ENCODE data around the gene ANKRD27.
"Not testable (repeated sequence)": the region's sequence is repeated elsewhere in the genome, so short reads cannot be mapped to it uniquely, and the experiment has no call there.

The ANKRD27 gene

DNA sequence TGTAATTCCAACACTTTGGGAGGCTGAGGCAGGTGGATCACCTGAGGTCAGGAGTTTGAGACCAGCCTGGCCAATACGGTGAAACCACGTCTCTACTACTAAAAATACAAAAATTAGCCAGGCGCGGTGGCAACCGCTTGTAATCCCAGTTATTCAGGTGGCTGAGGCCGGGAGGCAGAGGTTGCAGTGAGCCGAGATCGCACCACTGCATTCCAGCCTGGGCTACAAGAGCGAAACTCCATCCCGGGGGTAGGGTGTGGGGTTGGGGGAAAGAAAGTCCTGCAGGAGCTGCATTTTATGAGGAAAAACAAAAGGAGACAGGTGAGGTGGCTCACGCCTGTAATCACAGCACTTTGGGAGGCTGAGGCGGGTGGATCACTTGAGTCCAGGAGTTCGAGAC is 22.6 kb downstream of the ANKRD27 start:
- not testable (repeated sequence) for DNase-seq

DNA sequence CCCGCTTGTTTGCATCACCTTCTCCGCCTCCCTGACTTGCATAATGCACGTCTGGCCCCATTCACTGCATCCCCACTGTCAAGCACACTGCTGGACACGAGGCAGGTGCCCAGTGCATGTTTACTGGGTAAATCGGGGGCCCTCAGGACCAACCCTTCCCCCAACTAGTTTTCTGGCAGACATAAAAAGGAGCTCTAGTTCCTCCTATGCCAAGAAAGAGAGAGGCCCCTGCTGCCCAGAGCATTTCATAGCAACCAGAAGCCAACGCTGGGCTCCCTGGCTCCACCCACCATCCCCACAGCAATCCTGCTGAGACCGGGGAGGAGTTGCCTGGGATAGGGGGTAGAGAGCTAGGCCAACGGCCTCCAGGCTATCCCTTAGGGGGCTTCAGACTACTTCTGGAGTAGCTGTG is 23.2 kb downstream of the ANKRD27 start:
- no peak for DNase-seq

DNA sequence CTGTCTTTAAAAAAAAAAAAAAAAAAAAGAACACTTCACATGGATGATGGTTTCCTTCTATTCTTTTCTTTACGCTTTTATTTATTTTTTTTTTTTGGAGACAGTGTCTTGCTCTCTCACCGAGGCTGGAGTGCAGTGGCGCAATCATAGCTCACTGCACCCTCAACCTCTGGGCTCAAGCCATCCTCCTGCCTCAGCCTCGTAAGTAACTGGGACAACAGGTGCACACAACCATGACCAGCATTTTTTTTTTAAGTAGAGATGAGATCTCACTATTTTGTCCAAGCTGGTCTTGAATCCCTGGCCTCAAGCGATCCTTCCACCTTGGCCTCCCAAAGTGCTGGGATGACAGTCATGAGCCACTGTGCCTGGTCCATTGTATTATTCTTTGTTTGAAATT is 24.3 kb downstream of the ANKRD27 start:
- no peak for DNase-seq

DNA sequence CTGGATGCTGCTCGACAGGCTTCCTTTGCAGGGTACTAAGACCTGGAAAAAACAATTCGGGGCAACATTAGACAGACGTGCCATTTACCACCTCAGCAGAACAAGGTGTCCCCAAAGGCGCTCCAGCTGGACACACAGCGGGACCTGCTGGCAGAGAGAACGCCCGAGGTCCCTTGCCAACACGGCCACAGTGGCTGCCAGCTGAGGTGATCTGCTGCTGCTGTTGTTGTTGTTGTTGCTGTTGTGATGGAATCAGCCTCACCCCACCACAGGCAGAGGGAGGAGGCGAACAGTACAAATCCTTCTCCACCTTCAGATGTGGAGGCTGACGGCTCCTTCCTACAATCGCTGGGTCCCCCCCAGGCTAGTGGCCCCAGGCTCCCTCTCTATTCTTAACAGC is 25.2 kb downstream of the ANKRD27 start:
- no peak for DNase-seq

DNA sequence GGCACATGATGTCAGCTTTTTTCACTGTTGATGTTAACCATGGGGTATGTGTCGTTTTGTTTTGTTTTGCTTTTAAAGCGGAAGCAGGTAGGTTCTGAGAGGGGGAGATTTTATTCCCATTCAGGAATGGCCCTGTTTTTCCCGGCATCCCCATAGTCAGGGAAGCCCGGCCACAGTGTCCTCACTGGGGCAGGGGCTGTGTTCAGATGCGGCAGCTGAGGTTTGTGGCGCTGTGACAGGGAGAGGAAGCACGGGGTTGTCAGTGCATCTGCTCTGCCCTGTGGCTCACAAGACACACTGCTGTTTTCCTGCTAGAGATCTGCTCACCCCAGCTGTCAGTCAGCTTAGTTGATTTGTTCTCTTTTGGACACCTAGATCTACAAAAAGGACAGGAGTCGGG is 27.6 kb downstream of the ANKRD27 start:
- DNase-seq = no peak

DNA sequence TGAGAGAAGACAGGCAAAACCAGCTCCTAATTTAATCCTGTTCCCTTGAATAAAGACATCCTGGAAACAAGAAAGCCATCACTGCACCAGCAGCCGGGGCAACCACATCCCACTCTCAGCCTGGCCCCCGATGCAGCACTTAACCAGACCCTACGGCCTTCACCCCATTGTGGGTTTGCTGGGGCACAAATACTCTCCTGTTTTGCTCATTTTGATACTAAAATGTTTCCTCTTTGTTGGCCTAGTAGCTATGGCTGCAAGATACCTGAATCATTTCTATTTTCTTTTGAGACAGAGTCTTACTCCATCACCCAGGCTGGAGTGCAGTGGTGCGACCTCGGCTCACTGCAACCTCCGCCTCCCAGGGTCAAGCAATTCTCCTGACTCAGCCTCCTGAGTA is 28.4 kb downstream of the ANKRD27 start:
- no peak for DNase-seq

DNA sequence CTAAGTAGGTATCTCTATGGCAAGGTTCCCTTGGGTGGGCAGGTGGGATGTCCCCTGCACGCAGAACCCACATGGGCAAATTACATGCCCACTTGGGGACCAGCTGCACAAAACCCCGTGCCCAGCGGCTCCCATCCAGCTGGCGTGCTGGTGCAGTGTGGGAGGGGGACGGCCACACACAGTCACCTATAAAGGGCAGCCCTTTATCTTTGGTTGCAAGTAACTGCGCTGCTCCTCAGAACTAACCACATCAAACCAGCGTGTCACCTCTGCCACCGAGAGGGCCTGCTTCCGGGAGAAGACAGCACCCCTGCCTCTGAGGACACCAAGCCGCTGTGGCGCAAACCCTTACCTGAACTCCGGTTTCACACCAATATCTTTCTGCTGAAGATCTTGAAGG is 32.2 kb downstream of the ANKRD27 start:
- DNase-seq = peak; percentile 70 to 76

DNA sequence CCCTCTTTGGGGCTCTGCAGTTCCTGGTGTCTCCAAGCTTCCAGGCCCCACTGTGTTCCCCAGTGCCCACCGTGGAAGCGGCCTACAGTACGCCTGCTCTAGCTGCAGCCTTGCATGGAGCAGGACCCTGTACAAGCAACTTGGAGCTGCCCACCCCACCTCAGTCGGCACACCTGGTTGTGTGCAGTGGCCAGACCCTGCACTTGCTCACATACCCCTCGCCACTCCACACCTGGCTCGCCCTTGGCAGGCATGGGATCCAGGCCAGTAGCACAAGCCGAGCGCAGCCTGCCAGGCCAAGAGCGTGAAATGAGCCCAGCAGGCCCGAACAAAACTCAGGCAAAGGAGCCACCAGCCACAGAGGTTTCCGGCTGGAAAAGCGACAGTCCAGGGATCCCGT is 36.4 kb downstream of the ANKRD27 start:
- no peak for DNase-seq

DNA sequence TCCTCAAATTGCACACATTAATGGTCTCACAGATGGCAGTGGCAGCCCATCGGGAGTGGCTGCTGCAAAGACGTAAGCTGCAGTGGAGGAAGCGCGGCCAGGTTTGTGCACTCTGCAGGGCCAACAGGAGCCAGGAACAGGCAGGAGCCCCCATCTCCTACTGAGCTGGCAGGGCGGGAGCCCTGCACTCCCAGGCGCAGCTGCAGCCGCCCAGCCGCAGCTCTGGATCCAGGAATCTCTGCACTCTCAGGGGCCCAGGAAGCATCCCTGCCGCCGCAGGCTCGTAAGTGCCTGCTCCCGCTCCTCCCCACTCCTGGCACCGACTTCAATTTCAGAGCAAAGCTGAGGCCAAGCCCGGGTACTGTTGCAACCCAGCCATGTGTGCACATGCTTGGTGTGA is 37.5 kb downstream of the ANKRD27 start:
- DNase-seq = no peak

DNA sequence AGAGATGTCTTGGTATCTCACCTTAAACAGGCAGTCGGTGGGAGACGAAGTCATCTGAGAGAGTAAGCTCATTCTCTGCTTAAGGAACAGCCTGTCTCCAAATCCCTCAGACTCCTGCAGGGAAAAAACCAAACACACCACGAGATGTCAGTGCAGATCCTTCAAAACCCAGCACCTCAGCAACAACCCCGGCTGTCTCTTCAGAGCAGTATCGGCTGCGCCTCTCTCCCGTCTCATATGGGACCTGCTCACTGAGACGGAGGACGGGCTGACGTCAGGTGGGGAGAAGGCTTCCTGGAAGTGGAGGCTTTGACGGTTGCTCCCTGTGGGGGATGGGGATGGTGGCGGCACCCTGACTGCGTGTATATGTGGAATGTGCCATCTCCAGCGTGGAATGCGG is 43.6 kb downstream of the ANKRD27 start:
- DNase-seq = no peak

DNA sequence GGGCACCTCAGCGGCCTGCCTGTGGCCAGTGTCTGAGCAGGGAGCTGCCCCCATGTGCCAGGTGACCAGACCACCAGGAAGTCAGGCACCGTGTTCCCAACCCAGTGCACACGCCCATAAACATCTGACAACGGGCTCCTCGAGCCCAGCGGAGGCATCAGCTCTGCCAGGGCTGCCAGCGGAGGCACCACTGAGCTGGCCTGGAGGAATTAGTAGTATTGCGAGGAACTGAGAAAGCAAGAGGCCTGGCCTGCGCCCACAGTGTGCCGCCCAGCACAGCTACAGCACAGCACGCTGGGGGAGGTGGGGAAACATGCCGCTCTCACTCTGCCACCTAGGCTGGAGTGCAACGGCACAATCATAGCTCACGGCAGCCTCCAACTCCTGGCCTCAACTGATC is 44.6 kb downstream of the ANKRD27 start:
- DNase-seq = no peak

DNA sequence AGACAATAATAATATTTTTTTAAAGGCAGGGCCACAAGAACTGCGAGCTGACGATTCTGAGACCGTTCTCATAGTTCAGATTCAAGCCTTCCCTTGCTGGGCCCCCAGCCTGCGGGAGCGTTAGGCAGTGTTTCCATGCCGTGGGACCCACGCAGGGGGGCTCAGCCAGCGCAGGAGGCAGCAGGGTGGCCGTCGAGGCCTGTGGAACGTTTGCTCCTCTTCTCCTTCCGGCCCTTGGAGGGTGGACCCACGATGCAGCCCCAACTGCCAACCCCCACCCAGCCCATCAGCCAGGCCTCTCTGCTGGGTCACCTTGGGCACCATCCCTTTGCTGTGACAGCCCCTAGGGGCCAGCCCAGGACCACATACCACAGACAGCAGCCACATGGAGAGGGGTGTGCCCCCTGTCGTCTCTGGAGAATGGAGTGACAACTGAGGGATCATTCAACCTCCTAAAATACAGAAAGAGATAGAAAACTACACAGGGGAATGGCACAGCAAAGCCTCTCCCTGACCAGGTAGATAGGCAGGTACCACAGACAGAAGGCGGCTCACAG is 47.2 kb downstream of the ANKRD27 start:
- no peak for DNase-seq

DNA sequence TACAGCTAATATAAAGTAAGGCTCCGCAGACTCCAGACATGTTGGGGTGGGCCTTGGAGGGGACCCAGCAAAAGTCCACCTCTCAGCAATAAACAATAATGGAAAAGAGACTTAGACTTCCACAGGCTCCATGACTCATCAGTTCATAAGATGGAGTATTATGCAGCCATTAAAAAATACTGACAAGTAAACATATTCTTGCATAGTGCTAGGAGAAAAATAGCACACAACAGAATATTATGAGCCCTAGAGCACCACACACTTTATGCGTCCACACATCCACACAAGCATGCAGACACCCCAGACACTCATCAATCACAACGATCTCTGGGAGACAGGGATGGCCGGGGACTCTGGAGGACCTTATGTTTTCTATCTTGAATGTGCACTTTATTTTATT is 48.0 kb downstream of the ANKRD27 start:
- no peak for DNase-seq

DNA sequence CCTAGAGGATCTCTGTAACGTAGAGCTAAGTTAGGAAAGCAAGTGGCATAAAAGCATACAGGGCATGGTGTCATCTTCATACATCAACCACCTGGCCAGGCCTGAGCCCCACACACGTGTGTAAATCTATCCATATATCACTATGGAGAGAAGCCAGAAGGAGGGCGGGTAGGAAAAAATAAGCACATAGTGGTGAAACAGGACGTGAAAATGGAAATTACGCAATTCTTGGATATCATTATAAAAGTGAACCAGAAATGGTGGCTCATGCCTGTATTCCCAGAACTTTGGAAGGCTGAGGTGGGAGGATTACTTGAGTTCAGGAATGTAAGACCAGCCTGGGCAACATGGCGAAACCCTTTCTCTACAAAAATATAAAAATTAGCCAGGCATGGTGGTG is 50.6 kb downstream of the ANKRD27 start:
- no peak for DNase-seq

DNA sequence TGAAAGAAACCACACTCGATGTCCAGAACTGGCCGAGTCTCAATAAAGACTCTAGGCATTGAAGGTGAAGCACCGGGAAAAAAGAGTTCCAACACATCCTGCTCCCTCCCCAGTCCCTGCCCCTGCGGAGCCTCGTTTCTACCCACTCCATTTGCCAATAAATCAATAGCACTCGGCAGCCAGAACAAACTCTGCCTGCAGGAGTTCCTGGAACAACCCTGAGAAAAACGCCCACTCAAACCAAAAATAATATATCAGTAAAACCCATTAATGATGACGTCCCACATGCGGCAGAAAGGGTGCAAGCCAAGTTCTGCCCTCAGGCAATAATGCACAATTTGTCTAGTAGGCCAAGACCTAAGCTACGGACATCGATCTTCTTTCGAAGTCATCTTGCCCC is 53.0 kb downstream of the ANKRD27 start:
- no peak for DNase-seq

DNA sequence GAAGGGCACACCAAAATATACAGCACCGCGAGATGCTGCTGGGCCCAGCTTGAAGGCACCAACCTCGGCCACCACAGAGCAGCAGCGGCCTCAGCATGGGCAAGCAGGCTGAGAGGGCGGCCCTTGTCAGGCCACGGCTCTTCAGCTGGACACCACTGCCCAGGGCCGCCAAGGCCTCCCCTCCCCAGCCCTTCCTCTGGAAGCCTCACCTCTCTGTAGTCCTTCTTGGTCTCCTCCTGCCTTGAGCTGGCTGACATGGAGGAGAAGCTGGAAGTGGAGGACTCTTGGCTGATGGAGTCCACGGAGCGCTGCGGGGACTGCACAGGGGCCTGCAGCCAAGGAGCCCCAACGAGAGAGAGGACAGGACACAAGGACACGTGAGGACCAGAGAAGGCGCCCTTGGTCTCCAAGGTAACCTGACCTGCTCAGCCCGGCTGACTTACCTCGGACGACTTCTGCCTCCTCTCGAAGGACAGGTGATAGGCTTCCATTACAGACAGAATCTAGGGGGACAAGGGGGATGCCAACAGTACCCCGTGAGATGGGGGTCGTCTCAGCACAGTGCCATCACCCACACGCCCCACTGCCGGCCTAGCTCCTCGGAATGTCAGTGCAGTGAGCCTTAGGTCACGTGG is 55.8 kb downstream of the ANKRD27 start:
- DNase-seq = no peak

DNA sequence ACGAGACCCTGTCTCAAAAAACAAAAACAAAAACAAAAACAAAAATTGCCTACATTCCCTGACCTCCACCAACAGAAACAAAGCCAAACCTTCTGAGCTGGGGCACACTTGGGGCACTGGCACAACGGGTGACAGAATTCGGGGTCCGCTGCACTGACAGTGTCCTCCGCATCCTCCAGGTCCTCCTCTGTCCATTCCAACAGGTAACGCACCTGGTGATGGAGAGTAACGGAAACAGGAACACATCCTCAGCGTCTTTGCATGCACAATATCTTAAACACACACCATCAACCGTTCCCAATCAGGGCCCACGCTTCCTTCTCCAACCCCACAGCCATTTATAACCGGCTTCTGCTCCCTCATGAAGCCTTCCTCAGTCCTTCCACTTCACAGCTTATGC is 59.4 kb downstream of the ANKRD27 start:
- no peak for DNase-seq

DNA sequence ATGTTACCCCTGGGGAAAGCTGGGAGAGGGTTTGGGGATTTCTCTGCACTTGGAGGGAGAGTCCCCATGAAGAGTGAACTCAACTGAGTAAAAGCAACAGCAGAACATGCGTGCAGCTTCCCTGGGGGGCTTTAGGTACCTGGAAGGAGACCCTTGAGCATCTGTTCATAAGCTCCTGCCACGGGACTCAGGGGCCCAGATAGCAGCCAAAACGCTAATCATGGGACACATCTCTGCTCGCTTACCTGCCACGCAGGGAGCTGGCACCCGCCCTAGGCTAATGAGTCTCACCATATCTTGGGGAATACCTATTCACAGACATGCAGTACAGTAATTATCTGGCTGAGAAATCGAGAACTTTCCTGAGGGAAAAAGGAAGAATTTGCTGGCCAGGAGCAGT is 60.1 kb downstream of the ANKRD27 start:
- no peak for DNase-seq

DNA sequence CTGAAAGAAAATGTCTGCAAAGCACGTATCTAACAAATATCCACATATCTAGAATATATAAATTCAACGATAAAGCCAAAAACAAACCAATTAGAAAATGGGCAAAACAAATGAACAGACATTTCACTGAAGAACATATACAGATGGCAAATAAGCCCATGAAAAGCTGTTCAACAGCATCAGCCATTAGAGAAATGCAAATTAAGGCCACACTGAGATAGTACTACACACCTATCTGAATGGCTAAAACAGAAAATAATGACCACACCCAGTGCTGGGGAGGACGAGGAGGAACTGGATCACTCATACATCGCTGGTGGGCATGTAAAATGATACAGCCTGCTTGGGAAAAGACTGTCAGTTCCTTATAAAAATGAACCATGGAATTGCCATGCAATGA is 62.0 kb downstream of the ANKRD27 start:
- no peak for DNase-seq

DNA sequence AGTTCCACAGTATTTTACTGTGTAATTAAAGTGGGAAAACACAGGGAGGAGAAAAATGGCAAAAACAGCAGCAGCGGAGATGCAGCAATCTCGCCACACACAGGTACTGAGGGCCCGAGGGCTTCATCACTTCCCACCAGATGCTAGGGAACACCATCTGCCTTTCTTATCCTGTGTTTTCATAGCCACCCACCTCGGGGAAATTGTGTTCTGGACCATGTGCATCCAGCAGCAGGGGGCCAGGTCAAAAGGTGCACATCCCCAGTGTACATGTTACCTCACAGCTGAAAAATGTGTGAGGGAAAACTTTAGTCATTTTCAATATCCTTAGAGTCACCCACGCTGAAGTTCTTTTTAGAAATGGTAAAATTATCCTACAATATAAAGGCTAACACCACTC is 63.8 kb downstream of the ANKRD27 start:
- no peak for DNase-seq

DNA sequence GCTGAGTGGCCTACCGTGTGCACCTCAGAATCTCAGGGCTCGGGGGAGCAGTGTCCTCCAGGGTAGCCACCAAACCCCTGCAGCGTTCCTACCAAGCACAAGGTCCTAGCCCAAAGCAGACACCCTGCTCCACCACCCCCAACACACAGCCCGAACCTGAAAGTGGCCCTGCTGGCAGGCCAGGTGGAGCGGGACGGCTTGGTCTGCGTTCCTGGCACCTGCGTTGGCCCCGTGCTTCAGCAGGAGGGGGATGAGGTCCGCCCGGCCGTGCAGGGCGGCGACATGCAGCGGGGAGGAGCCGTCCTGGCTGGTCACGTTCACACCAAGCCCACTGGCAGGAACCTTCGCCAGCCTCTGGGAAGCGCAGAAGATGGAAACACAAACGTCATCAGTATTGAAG is 67.5 kb downstream of the ANKRD27 start:
- no peak for DNase-seq

DNA sequence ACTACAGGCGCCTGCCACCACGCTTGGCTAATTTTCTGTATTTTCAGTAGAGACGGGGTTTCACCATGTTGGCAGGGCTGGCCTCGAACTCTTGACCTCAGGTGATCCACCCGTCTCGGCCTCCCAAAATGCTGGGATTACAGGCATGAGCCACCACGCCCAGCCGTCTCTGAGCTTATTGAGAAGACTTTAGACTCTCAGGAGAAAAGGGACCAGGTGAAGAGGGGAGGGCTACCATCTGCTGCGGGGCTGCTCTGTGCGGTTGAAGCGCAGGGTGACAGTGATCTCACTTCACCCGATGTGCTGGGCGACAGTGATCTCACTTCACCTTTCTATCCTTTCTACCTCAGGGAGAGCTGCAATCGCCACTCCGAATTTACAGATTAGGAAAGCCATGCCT is 68.7 kb downstream of the ANKRD27 start:
- no peak for DNase-seq

DNA sequence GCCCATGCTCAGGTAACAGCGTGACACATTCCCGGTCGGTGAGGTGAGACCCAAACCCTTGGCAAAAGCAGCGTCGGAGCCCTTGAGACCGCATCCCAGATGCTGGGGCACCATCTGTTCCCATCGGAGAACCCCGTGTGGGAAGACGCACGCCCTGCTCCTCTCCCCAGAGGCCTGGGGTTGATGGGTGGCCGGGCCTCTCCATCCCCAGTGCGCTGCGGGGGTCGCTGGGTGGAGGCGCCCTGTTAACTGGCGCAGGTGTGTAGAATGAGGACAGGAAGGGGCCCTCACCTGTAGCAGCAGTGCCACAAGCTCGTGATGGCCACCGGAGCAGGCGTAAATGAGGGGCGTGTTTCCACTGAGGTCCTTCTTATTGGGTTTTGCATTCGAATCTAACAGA is 69.4 kb downstream of the ANKRD27 start:
- no peak for DNase-seq

DNA sequence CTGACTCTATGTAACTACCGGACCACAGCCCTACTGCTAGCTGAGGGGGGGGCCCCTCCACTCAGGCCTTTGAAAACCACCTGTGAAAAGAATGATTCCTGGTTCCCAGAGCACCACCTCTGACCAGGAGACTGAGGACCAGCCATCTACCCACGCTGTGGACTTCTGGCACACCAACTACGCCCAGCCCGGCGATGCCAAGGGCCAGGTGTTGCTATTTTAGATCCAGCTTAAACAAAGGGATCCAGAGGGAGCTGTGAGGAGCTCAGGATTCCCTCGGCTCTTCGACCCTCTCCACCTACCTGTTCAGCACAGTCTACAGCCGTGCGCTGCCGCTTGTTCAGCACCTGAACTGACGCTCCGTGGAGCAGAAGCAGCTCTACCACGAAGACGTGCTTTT is 71.0 kb downstream of the ANKRD27 start:
- DNase-seq = no peak

DNA sequence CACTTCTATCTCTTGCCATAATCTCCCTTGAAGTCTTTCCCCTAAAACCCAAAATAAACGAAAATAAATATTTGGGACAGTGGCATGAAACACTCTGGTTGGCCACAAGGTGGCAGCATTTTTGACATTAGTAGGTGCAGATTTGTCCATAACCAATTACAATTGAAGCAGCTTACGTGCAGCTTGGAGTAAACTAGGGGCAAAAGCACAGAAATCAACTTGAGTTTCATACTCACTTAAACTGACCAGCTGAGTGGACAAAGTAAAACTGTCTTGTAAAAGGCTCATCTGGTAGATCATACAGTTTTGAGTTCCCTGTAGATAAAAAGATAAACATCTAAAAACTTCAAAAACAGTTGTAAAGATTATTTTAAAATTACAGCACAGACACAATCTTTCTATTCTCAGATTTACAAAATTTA is 75.2 kb downstream of the ANKRD27 start:
- peak; percentile 45 to 69 for DNase-seq

Data from CD4-positive, alpha-beta T cell treated with Interferon alpha-2 for 1 hour (primary cell).